HCT116 (cell line): ENCODE data around the gene PDE1C. TPM values are rescaled to one million over a fixed set of nuclear protein-coding genes. Genes with fewer than 3 reads are reported as not detected.

ENCODE experiments used
- ATAC-seq: fragments of 200-7000 bp; cut with Tn5 transposase; 2 replicates; pipeline ENCODE4 v1.9.1; 2020; ENCODE audit warnings: mild to moderate bottlenecking, moderate library complexity
- BruUV-seq: library from RNA; stranded (reverse); fragments of 400-500 nt; replicated peaks from 2 replicates; lab custom pipeline; 2021; lab: Mats Ljungman, UMichigan
- CTCF ChIA-PET: fragments of 300-600 bp; sonication (Branson Sonifier 250); formaldehyde crosslinking; loops from one replicate; lab custom pipeline; 2021; ENCODE audit warnings: antibody characterized with exemption; lab: Charles Lee
- POLR2A ChIA-PET: fragments of 300-600, 350-600 bp; sonication (Branson Sonifier 250); formaldehyde crosslinking; loops from one replicate; lab custom pipeline; 2021; ENCODE audit warnings: antibody characterized with exemption; lab: Charles Lee
- RAD21 ChIA-PET, 2 experiments: fragments of 300-600 bp; sonication (Branson Sonifier 250); formaldehyde crosslinking; loops; one replicate each; lab custom pipeline; 2023; ENCODE audit warnings: low total read pairs in 2 of 2; ENCODE audit not compliant: uncharacterized antibody in 2 of 2, unreplicated experiment in 2 of 2, low non-redundant PET in 1 of 2; lab: Charles Lee
- DNase-seq: peaks from one replicate; pipeline ENCODE4 v3.0.0-alpha.2; 2010; ENCODE audit warnings: low read depth, low spot score
- H2AFZ ChIP-seq: fragments of 200-600 bp; shearing (Covaris generic), sonication (generic); 2 replicates; pipeline ENCODE4 v1.6.1; 2017; ENCODE audit warnings: low read depth, mixed run types, mixed read lengths, antibody characterized with exemption, low read length; ENCODE audit not compliant: poor library complexity, severe bottlenecking
- H3K27ac ChIP-seq: 2 replicates; pipeline ENCODE4 v1.5.1; 2012; ENCODE audit warnings: low read depth, low read length
- H3K27me3 ChIP-seq: fragments of 200-600 bp; sonication (generic); 2 replicates; pipeline ENCODE4 v1.6.1; 2016; ENCODE audit warnings: mixed run types, low read length, mixed read lengths; ENCODE audit not compliant: insufficient read depth
- H3K36me3 ChIP-seq, 2 experiments: fragments of 200-500 bp in 1 of 2; fragments of 200-600 bp in 1 of 2; sonication (Bioruptor generic) in 1 of 2; sonication (generic) in 1 of 2; 2 replicates each; pipeline versions ENCODE4 v1.5.1 to v1.6.1; 2014 to 2016; ENCODE audit warnings: low read length in 2 of 2, inconsistent platforms in 1 of 2, mixed read lengths in 1 of 2, mixed run types in 1 of 2; ENCODE audit not compliant: insufficient read depth in 2 of 2, control insufficient read depth in 1 of 2
- H3K4me1 ChIP-seq, 2 experiments: fragments of 200-600 bp in 1 of 2; sonication (generic) in 1 of 2; 2 replicates each; pipeline versions ENCODE4 v1.5.1 to v1.6.1; 2012 to 2017; ENCODE audit warnings: low read length in 2 of 2, inconsistent platforms in 1 of 2, mild to moderate bottlenecking in 1 of 2, mixed read lengths in 1 of 2, mixed run types in 1 of 2, moderate library complexity in 1 of 2; ENCODE audit not compliant: insufficient read depth in 2 of 2, control insufficient read depth in 1 of 2
- H3K4me2 ChIP-seq: fragments of 200-600 bp; sonication (generic); 2 replicates; pipeline ENCODE4 v1.6.1; 2017; ENCODE audit warnings: mixed run types, low read length, mixed read lengths
- H3K4me3 ChIP-seq, 2 experiments: fragments of 200-600 bp in 1 of 2; sonication (generic) in 1 of 2; replicated peaks in 1 of 2; 2 replicates each; pipeline ENCODE4 v1.5.1; 2011 to 2016; ENCODE audit warnings: low read length in 2 of 2, control low read depth in 1 of 2, low read depth in 1 of 2, mild to moderate bottlenecking in 1 of 2, mixed read lengths in 1 of 2, mixed run types in 1 of 2
- H3K79me2 ChIP-seq: fragments of 200-600 bp; sonication (generic); 2 replicates; pipeline ENCODE4 v1.6.1; 2017; ENCODE audit warnings: mild to moderate bottlenecking, mixed run types, low read length, moderate library complexity, mixed read lengths; ENCODE audit not compliant: insufficient read depth
- H3K9ac ChIP-seq: fragments of 200-600 bp; sonication (generic); 2 replicates; pipeline ENCODE4 v1.6.1; 2016; ENCODE audit warnings: low read length, mixed read lengths
- H3K9me2 ChIP-seq: fragments of 200-600 bp; sonication (generic), shearing (Covaris generic); 2 replicates; pipeline ENCODE4 v1.6.1; 2017; ENCODE audit warnings: mixed run types, mild to moderate bottlenecking, moderate library complexity; ENCODE audit not compliant: insufficient read depth
- H3K9me3 ChIP-seq, 2 experiments: fragments of 200-500 bp in 1 of 2; fragments of 200-600 bp in 1 of 2; sonication (Bioruptor generic) in 1 of 2; sonication (generic) in 1 of 2; 2 replicates each; pipeline ENCODE4 v1.6.1; 2014 to 2017; ENCODE audit warnings: low read length in 2 of 2, mixed read lengths in 2 of 2, inconsistent platforms in 1 of 2, low read depth in 1 of 2, mild to moderate bottlenecking in 1 of 2, mixed run types in 1 of 2, moderate library complexity in 1 of 2; ENCODE audit not compliant: control insufficient read depth in 1 of 2, insufficient read depth in 1 of 2
- H4K20me1 ChIP-seq: fragments of 200-600 bp; sonication (generic), shearing (Covaris generic); 2 replicates; pipeline ENCODE4 v1.6.1; 2017; ENCODE audit warnings: mixed run types, mild to moderate bottlenecking, moderate library complexity; ENCODE audit not compliant: insufficient read depth
- CTCF ChIP-seq, 3 experiments: fragments of 200-600 bp in 1 of 3; sonication (generic) in 1 of 3; IDR thresholded peaks in 2 of 3; conservative IDR thresholded peaks in 1 of 3; 2 replicates each; pipeline ENCODE4 v1.5.1; 2012 to 2017; ENCODE audit warnings: low read depth in 2 of 3, low read length in 2 of 3, antibody characterized with exemption in 1 of 3, borderline replicate concordance in 1 of 3, control low read depth in 1 of 3, mild to moderate bottlenecking in 1 of 3, mixed read lengths in 1 of 3, mixed run types in 1 of 3, moderate library complexity in 1 of 3; ENCODE audit not compliant: insufficient read depth in 1 of 3
- EZH2 ChIP-seq: fragments of 200-600 bp; sonication (generic); IDR thresholded peaks from 2 replicates; pipeline ENCODE4 v1.6.1; 2017; ENCODE audit warnings: antibody characterized with exemption, mixed run types
- EZH2phosphoT487 ChIP-seq: fragments of 200-600 bp; IDR thresholded peaks from 2 replicates; pipeline ENCODE4 v1.6.1; 2018; ENCODE audit warnings: antibody characterized with exemption, borderline replicate concordance
- FOSL1 ChIP-seq: IDR thresholded peaks from 2 replicates; pipeline ENCODE4 v1.6.1; 2012; ENCODE audit warnings: low read depth
- MAX ChIP-seq: IDR thresholded peaks from 2 replicates; pipeline ENCODE4 v1.6.1; 2012
- SP1 ChIP-seq: IDR thresholded peaks from 2 replicates; pipeline ENCODE4 v1.6.1; 2012; ENCODE audit warnings: low read depth
- SRF ChIP-seq: IDR thresholded peaks from 2 replicates; pipeline ENCODE4 v1.6.1; 2012; ENCODE audit warnings: low read depth
- TCF7L2 ChIP-seq: IDR thresholded peaks from 2 replicates; pipeline ENCODE4 v1.7.0; 2011; ENCODE audit warnings: borderline replicate concordance, inconsistent platforms; ENCODE audit not compliant: insufficient read depth, insufficient read length; ENCODE audit errors: extremely low read depth
- ZBTB33 ChIP-seq: IDR thresholded peaks from 2 replicates; pipeline ENCODE4 v1.6.1; 2011; ENCODE audit warnings: mild to moderate bottlenecking, low read length, moderate library complexity; ENCODE audit not compliant: insufficient replicate concordance; ENCODE audit errors: extremely low read depth
- ZFX ChIP-seq: fragments of 450-650 bp; IDR thresholded peaks from 2 replicates; pipeline ENCODE4 v1.6.1; 2017
- ZNF274 ChIP-seq: fragments of 200-500 bp; sonication (Bioruptor generic); IDR thresholded peaks from 2 replicates; pipeline ENCODE4 v1.6.1; 2014; ENCODE audit warnings: mild to moderate bottlenecking, low read depth, low read length, inconsistent platforms
- intact Hi-C: fragments of 100-400 bp; cut with micrococcal nuclease; formaldehyde crosslinking; loops from 2 replicates; pipeline ENCODE4 v1.10.0; 2022
- total RNA-seq: library from RNA; stranded (reverse); gene quantifications from one replicate; pipeline ENCODE4 v1.2.1, GENCODE V29; 2021; ENCODE audit not compliant: unreplicated experiment

The PDE1C gene
- total RNA-seq, 1 experiment from 2014 or later = 0.17 TPM

- no peak overlapping the region for H3K4me2 ChIP-seq
Observed at GRCh38 chr7:31734456-31734855, 335.8 kb downstream of the PDE1C start.

GRCh38 chr7:31729195-31729804, 340.9 kb downstream of the PDE1C start:
- Histone ChIP-seq H3K4me3 (no peak overlapping the region), H3K4me1 (no peaks in the 10 kb centered on the region), H3K79me2 (no peaks in the 10 kb centered on the region), H3K36me3 (no peaks in the 10 kb centered on the region), H3K27ac (no peak overlapping the region), H3K9ac (no peak overlapping the region), H3K9me3 (no peaks in the 10 kb centered on the region), H3K9me2 (no peaks in the 10 kb centered on the region), H3K4me2 (no peak overlapping the region), H4K20me1 (no peaks in the 10 kb centered on the region), H2AFZ (no peak overlapping the region), H3K27me3 (0 out of 2 replicates have a peak, but pooled peaks cover 4% of the 10 kb centered on the region)
- ChIA-PET POLR2A (no interaction called here), CTCF (no interaction called here), RAD21 (no interaction called here)
- TF ChIP-seq MAX = no peak
- no peak for TF ChIP-seq EZH2
- TF ChIP-seq TCF7L2 = no peak
- no peak for TF ChIP-seq ZBTB33
- no peak for TF ChIP-seq EZH2phosphoT487
- no peak for TF ChIP-seq FOSL1
- peak in 1 of 3 experiments; percentile 25; a peak in 1 of 6 replicates for TF ChIP-seq CTCF (IDR thresholded peaks at IDR 0.05 in 2 of 3, conservative IDR thresholded peaks at IDR 0.05 in 1 of 3; ENCODE audit: borderline replicate concordance in 1 of 3, insufficient read depth in 1 of 3, low read depth in 2 of 3, low read length in 2 of 3)
- intact Hi-C loops = no loop called here
- no peak for ATAC-seq
- no TSS peak for BruUV-seq
- DNase-seq = no peak

More at GRCh38 chr7:31734456-31734855, 335.8 kb downstream of the PDE1C start:
- H3K27ac ChIP-seq = no peak overlapping the region
- no peak overlapping the region for H2AFZ ChIP-seq
- no peak overlapping the region for H3K4me3 ChIP-seq
- DNase-seq = no peak
- no peaks in the 10 kb centered on the region for H3K79me2 ChIP-seq
- no peak for TF ChIP-seq SP1
- TF ChIP-seq ZNF274 = no peak
- TF ChIP-seq ZFX = no peak
- TF ChIP-seq SRF = no peak
- ChIA-PET RAD21 (no interaction called here), POLR2A (no interaction called here), CTCF (no interaction called here)
- H3K9me2 ChIP-seq = no peaks in the 10 kb centered on the region
- no peak for ATAC-seq
- H3K4me1 ChIP-seq = no peaks in the 10 kb centered on the region
- H4K20me1 ChIP-seq = no peaks in the 10 kb centered on the region
- intact Hi-C loops = loop anchor here (10.0 kb wide), 1 partner anchor 360 kb away; no protein-coding TSS in a partner anchor
- no TSS peak for BruUV-seq
- H3K9me3 ChIP-seq = no peaks in the 10 kb centered on the region
- H3K9ac ChIP-seq = no peak overlapping the region
- peaks cover 6% of the 10 kb centered on the region; the same call in 1 of the 2 replicates for H3K27me3 ChIP-seq
- H3K36me3 ChIP-seq = no peaks in the 10 kb centered on the region
